ENCODE results near the gene CACNA1A.

The CACNA1A gene

DNA sequence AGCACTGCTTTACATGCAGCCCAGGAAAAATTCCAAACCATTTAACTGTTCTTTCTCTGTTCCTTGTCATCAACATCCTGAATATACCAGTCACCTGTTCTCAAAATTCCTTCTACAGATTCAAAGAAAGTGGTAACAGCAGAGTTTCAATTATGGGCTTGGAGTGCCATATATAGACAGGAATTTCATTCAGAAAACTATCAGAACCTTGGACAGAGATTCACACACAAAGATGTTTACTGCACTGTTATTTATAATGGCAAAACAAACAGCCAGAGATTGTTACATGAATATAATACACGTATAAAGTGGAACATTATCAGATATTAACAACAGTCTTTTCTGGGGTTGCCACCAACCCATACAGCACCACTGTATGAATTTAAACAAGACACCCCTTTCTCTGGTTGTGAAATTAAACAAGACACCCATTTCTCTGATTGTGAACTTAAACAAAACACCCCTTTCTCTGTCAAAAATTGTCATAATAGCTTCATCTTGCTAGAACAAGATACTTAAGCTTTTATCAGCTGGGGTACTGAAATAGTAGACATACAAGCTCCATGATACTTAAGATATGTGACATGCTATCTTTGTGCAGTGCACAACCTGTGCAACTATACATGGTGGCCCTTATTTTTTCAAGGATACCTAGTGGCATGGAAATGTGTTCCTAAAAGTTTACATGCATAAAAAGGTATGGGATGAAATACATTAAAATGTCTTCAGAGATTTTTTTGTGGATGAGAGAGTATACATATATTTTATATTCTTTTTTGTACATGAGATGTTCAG lies 12.6 kb downstream of the CACNA1A start:
- DNase-seq (ENCODE audit: low read depth) = no peak

DNA sequence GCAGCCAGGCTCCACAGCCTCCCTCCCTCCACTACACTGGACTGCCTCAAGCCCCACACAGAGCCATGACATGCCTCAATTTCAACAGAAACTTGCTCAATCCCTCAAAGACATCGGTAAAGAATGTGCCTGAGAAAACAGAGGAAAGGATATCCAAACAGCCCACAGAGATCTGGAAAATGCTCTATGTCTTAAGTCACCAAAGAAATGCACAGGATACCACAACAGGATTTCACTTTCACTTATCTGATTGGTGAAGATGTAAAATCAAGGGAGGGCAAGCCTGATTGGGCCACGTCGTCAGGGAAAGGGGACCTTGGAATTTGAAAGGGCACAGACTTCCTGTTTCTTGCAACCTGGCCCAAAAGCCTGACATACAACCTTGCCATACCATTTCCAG lies 14.2 kb downstream of the CACNA1A start:
- DNase-seq (ENCODE audit: low read depth) = no peak

DNA sequence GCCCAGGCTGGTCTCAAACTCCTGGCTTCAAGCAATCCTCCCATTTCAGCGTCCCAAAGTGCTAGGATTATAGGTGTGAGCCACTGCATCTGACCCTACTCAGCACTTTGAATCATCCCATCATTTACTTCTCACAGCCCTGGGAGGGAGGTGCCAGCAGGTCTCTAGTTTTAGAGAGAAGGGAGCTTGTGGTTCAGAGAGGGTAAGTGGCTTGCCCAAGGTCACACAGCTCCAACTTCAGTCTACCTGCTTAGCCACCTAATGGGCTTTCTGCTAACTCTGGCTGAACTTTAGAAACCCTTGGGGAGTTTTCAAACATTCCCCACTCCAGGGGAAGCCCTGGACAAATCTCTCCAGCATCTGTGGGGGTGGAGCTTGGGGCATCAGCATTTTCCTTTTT lies 18.3 kb downstream of the CACNA1A start:
- DNase-seq (ENCODE audit: low read depth) = no peak

DNA sequence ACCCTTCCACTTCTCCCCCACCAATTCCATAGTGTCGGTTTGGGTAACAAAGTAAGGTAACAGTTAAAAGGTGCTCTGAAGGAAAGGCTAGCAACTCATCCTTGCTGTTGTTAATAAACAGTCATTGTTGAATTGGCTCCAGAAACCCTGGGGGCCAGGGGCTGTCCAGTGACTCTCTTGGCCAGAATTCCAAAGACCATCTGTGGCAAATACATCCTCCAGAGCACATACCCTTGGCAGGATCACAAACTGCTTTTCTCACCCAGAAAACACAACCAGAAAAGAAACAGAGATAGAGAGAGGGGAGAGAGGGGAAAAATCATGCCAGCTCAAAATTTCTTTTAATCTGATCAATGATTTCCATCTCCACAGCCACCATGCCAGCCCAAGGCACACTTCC lies 22.1 kb downstream of the CACNA1A start:
- no peak for DNase-seq (ENCODE audit: low read depth)

DNA sequence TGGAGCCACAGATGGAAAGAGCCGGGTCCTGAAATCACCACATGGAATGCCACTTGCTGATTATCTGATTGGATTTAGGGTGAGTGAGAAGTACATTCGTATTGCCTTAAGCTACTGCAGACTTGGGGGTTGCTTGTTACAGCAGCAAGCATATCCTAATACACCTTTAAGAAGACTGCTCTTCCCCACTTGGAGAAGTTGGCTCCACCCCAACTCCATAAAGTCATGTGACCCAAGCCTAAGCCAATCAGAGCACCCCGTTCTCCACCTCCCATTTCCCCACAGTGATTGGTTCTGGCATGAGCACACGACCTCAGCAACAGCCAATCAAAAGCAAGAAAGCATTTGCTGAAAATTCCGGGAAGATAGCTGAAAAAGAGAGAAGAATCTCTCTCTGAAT lies 23.1 kb downstream of the CACNA1A start:
- DNase-seq (ENCODE audit: low read depth) = no peak

DNA sequence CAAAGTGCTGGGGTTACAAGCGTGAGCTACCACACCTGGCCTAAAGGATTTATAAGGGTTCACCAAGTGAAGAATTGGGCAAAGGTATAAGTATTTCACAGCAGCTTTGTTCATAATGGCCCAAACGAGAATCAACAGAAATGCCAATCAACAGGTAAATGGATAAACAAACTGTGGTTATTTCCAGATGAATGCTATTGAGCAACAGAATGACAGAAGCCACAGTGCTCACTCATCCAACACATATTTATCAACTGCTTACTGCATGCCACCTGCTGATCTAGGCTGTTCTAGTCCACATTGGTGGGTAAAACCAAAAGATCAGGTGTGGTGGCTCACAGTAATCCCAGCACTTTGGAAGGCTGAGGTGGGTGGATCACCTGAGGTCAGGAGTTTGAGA lies 27.7 kb downstream of the CACNA1A start:
- DNase-seq (ENCODE audit: low read depth) = no peak

DNA sequence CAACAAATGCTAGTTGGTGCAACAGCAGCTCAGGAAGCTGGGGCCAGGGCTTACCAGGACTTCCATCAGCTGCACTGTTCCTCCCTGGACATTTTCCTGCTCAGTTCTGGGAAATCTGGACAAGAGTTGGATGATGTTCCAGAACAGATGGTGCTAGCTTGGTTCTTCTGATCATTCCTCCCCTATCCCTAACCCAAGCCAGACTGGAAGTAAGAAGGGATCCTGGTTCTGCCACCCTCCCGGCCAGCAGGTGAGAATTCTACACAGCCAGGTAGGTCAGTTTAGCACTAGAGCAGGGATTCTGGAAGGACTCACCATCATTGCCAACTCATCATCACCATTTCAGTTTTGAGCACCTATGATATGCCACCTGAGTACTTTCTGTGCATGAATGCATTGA lies 30.2 kb downstream of the CACNA1A start:
- no peak for DNase-seq (ENCODE audit: low read depth)

DNA sequence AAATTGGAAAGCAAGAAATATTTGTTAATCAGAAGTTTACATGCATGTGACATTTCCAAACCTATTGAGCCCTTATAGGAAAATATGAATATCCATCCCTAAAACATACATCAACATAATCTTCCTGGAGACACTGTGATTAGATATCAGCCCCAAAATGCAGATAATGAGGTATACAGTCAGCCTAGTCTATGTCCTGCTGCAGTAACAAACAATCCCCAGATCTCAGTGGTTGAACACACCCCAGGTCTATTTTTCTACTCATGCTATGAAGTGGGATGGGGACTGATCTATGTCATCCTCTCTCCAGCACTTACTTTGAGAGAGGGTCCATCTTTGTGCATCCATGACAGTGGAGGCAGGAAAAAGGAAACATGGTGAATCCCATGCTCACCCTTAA lies 31.2 kb downstream of the CACNA1A start:
- no peak for DNase-seq (ENCODE audit: low read depth)

DNA sequence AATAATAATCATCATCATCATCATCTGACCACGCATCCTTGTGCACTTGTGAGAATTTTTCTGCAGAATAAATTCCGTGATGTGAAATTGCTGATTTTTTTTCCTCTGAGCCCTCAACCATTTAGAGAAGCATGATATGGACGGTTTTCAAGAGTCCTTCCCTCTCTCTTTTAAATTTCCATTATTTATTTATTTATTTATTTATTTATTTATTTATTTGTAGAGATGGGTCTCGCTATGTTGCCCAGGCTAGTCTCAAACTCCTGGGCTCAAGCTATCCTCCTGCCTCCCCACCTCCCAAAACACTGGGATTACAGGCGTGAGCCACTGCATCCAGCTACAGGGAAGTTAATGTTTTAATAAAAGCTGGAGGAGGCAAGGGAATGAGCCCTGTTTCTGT lies 39.6 kb downstream of the CACNA1A start:
- DNase-seq (ENCODE audit: low read depth) = no peak

DNA sequence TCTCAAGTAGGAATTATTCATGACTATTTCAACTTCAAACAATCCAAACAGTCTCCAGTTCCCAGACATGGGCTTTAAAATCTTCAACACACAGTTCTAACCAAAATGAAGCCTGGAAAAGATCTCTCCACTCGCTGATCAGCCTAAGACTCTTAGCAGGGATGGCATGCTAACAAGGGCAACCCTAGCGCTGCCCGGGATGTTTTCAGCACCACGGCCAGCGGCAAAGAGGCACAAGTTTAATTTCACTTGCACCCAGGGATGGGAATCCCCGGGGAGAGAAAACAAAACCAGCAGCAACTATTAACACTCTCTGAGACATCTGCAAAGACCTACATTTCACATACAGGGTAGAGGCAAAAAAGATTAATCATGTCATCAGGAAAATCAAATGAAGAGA lies 43.0 kb downstream of the CACNA1A start:
- DNase-seq (ENCODE audit: low read depth) = no peak

DNA sequence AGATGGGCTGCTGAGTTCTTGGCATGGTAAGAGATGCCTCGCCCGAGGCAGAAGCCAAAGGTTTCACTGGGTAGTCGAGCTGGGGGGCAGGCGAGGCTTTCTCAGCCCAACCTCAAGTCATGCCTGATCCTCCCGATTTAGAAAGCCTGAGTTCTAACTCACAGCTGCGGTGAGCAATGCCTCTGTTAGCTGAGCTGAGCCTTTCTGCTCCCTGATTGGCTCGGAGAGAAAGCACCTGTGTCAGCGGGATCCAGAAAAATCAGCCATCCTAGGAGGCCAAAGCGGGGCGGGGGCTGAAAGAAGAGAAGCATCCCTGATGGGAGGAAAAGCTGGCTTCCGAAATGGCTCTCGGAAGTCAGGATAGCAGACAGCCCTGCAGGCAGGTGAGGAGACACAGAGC lies 44.7 kb downstream of the CACNA1A start:
- DNase-seq (ENCODE audit: low read depth) = no peak

DNA sequence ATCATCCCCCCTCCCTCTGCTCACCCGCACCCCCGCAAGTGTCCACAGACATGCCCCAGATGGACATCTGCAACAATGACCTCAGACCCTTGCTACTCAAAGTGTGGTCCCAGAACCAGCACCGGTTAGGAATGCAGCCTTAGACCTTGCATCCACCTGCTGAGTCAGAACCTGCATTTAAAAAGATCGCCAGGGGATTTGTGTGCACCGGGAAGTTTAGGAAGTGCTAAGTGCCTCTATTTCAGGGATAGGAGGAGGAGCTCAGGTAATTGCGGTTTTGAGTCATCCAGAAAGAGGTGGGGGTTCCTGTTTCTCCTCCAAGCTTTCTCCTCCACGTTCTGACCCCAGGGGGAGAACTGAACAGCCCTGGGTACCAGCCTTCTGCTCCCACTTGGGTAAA lies 46.2 kb downstream of the CACNA1A start:
- DNase-seq (ENCODE audit: low read depth) = no peak

DNA sequence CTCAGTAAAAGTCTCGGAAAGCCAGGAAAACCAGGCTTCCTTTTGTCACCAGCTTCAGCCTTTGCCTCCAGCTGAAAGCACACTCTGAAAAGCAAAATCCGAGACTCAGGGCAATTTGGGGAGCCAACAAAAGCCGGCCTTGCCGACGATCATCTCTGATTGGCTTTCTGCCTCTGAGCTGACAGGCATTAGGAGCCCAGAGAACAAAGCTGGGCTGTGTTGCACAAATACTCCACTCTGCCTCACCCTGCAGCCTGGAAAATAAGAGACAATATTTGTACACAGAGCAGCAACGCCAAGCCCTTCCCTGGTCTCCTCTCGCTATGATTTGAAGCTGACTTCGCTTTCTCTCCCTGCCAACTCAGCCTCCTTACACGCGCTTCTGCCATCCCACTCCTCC lies 46.9 kb downstream of the CACNA1A start:
- DNase-seq (ENCODE audit: low read depth) = no peak

DNA sequence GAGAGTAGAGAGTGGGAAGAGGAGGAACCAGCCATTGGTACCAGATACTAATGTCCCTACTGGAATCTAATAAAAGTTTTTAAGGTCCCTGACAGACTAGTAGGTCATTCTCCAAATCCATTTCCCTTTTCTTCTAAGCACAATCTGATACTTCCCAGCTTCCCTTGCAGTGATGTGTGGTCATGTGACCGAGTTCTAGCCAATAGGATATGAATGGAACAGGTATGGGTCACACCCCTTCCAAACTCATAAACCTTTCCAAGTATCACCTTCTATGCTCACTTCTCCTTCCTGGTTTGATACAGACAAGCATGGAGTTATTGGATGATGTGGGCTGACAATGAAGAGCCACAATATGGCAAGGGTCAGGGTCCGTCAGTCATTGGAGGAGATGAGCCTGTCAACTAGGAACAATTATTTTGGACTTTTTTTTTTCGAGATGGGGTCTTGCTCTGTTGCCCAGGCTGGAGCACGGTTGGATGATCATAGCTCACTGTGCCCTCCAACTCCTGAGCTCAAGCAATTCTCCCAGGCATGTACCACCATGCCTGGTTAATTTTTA lies 54.8 kb downstream of the CACNA1A start:
- DNase-seq (ENCODE audit: low read depth) = no peak

DNA sequence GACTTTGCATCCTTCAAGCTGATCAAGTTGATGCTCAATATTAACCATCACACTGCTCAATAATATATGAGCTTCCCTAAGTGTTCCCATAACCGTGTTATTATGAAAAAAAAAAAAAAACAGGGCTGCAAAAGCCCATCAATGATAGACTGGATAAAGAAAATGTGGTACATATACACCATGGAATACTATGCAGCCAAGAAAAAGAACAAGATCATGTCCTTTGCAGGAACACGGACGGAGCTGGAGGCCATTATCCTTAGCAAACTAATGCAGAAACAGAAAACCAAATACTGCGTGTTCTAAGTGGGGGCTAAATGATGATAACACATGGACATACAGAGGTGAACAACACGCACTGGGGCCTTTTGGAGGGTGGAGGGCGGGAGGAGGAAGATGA lies 58.3 kb downstream of the CACNA1A start:
- DNase-seq (ENCODE audit: low read depth) = no peak

DNA sequence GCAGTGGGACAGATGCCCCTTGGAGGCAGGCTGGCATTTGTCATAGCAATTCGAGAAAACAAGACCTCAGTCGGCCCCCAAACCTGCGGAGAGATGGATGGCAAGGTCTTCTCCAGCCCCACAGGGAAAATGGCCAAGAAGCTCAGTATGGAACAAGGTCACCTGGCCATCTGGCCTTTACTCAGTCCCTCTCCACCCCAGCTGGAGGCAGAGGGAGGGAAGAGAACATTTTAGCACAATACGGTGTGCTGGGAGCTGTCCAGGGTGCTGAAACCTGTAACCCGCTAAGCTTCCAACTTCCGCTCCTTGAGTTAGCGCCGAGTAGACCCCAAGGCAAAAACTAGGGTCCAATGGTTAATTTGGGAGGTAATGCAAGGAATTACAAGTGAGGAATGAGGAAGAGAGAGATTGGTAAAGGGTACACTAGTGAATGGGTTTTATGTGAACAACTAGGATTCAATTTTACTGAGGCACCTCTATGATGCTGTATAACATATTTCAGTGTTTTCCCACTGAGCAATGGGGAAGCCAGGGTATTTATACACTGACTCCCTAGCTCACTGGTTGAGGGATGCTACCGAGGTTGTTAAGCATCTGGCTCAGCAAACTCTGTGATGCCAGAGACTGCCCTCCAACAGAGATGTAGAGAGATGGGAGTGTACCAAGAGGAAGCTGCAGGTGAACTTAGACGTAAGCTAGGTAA lies 64.3 kb downstream of the CACNA1A start:
- DNase-seq (ENCODE audit: low read depth) = peak; percentile 30

DNA sequence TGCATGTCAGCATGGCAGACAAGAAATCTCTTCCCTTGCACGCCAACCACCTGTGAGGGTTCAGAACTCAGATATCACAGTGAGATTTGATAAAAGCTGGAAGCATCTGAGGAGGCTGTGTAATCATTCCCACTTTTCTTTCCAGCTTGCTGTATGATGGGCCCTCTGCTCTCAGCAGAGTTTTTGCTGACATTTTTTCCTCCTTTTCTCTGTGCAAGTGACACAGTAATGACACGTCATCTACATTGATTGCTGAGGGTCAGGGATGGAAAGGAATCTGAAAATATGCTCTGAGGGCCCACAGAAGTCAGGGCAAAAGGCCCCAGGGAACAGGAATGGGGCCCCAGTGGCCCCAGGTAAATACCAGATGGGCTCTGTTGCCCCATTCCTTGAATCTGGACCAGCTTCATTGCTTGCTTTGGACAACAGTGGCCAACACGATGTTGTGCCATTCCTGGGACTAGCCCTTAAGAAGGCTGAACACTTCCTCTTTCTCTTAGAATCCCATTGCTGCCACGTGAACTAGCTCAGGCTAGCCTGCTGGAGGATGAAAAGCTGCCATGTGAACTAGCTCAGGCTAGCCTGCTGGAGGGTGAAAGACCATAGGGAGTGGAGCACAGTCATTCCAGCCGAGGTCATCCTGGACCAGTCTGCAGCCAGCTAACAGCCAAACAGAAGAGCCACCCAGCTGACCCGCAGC lies 68.2 kb downstream of the CACNA1A start:
- DNase-seq (ENCODE audit: low read depth) = no peak

DNA sequence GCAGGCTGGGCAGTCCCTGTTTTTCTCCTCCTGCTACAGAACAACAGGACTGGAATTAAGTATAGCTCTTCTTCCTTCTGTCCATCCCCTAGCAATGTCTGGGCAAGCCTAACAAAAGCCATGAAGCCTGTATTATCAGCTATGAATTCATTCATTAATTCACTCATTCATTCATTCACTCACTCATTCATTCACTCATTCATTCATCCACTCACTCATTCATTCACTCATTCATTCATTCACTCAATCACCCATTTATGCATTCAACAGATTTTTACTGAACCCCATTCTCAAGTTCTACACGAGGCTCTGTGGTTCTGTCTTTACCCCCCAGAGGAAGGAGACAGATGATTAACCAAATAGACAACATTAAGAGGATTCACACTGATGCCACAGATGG lies 69.9 kb downstream of the CACNA1A start:
- no peak for DNase-seq (ENCODE audit: low read depth)

DNA sequence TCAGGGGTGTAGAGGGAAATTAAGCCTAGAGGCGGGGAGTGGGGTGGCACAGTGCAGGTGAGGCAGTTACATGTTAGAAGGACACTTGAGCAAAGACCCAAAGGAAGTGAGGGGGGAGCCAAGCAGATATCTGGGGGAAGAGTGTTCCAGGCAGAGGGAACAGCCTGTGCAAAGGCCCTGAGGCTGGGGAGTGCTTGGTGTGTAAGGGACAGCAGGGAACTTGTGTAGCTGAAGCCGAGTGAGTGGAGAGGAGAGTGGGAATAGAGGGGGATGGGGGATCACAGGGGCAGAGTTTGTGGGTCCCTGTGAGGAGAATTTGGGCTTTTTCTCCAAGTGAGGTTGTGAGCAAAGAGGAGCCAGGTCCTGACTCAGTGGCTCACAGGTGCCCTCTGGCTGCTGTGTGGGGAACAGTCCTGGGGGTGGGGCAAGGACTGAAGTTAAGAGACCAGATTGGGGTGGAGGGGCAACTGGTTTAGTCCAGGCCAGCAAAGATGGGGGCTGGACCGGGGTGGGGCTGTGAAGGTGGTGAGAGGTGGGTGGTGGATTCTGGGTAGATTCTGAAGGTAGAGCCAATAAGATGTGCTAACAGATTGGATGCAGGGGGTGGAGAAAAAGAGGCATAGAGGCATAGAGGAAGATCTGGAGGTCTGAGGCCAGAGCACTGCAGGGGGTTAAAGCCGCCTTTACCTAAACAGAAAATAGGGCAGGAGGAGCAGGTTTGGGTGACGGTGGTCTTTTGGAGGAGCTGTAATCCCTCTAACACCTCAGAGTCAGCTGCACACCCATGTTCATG lies 75.3 kb downstream of the CACNA1A start:
- peak; percentile 30 for DNase-seq (ENCODE audit: low read depth)

DNA sequence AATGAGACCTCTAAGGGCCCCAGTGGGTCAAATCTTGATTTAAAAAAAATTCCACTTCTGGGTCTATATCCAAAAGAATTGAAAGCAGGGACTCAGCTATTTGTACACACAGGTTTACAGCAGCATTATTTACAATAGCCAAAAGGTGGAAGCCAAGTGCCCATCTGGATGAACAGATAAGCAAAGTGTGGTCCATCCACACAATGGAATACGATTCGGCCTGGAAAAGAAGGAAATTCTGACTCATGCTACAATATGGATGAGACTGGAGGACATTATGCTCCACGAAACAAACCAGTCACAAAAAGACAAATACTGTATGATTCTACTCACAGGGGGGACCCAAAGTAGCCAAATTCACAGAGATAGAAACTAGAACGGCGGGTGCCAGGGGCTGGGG lies 76.7 kb downstream of the CACNA1A start:
- DNase-seq (ENCODE audit: low read depth) = no peak

DNA sequence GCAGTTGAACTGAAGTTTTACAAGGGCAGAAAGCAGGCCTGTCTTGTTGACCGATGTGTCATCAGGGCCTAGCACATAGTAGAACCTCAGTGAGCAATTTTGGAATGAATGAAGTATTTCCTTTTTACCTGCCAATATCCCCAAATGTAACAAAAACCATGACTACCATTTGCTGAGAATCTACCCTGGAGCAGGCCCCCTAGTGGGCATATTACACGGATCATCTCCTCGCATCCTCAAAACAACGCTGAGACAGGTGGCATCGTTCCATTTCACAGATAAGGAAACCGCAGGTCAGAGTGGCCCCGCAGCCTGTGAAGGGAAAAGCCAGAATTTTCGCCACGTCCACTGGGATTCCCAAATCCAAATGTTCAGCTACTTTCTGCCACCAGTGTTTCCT lies 77.9 kb downstream of the CACNA1A start:
- no peak for DNase-seq (ENCODE audit: low read depth)

All from activated T-cell treated with anti-CD3 and anti-CD28 coated beads for 1 hour (primary cell).